HG02623 (cell line): ENCODE measurements around the gene CYTH2.

Experiments used
- ATAC-seq: cut with Tn5 transposase; IDR thresholded peaks from one replicate; pipeline ENCODE4 v1.9.1; 2021; ENCODE audit warnings: moderate library complexity; ENCODE audit not compliant: unreplicated experiment

CYTH2 gene

DNA sequence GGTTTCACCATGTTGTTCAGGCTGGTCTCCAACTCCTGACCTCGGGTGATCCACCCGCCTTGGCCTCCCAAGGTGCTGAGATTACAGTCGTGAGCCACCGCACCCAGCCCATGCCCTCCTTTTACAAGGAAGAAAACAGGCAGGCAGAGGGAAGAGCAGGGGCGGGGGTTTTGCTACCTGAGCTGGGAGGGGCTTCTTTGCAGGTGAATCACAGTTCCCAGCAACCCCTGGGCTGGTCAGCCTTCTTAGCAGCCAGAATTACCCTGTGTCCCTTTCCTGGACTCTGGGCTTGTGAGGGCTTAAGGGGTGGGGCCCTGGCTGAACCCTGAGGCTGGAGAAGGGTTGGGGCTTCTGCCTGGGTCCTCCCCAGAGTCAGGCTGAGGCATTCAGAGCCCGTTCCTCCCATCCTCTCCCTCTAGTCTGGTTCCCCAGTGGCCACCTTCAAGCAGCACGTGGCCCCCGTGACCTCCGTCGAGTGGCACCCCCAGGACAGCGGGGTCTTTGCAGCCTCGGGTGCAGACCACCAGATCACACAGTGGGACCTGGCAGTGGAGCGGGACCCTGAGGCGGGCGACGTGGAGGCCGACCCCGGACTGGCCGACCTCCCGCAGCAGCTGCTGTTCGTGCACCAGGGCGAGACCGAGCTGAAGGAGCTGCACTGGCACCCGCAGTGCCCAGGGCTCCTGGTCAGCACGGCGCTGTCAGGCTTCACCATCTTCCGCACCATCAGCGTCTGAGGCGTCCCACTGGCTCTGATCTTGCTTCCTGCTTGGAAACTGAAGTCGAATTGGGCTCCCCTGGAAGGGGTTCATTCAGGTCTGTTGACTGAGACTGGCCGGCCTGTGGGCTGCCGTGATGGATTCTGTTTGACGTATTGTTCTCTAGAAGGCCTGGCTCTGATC is 16.6 kb upstream of the CYTH2 start:
- no peak for ATAC-seq

DNA sequence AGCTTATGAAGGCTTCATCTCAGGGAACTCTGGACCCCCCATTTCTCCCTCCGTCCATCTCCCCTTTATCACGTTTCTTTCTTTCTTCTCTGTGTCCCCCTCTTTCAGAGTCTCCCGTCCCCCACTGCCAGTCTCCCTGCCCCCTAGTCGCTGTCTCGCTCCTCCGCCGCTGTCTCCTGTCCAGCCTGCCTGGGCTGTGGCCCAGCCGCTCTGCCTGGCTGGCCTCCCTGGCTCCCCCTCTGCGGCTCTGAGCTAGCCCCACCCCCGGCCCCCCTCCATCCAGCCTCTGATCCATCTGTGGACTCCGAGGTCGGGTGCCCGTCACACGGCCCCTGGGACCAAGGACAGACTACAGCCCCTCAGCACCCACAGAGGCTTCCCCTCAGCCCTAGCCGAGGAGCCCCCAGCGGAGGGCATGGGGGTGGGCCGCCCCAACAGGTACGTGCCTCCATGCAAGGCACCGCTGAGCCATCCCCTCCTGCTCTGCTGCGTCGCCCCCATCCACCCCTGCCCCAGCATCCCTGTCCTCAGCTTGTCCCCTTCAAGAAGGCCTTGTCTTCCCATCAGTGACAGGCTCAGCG is 14.9 kb upstream of the CYTH2 start:
- ATAC-seq = no peak

- no peak for ATAC-seq
Observed at GRCh38 chr19:48455171-48455907, 13.8 kb upstream of the CYTH2 start, which contains the start of gene KCNJ14. Gene KCNJ14, plus strand, starts transcription at chr19:48455574. Its CDS starts 6,151 bp downstream, at chr19:48461725.

GRCh38 chr19:48455908-48456562 is 13.1 kb upstream of the CYTH2 start:
- no peak for ATAC-seq

GRCh38 chr19:48456864-48457263 is 12.3 kb upstream of the CYTH2 start:
- ATAC-seq = no peak

DNA sequence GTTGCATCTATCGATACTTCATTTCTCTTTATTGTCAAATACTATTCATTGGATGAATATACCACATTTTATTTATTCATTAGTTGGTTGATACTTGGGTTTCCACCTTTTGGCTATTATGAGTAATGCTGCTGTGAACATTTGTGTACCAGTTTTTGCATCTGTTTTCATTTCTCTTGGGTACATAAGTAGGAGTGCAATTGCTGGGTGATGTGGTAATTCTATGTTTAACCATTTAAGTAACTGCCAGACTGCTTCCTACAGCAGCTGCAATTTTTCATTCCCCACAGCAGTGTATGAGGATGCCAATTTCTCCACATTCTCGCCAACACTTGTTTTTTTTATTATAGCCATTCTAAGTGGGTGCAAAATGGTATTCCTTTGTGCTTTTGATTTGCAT is 11.2 kb upstream of the CYTH2 start:
- no peak for ATAC-seq

DNA sequence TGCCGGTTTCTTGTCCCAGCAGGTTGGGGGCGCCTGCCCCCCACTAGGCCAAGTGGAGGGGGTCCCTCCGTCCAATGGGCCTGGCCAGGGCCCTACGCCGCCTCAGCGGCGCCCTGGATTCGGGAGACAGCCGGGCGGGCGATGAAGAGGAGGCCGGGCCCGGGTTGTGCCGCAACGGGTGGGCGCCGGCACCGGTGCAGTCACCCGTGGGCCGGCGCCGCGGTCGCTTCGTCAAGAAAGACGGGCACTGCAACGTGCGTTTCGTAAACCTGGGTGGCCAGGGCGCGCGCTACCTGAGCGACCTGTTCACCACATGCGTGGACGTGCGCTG is 7.6 kb upstream of the CYTH2 start:
- no peak for ATAC-seq

GRCh38 chr19:48461982-48462655 is 7.0 kb upstream of the CYTH2 start:
- no peak for ATAC-seq

- ATAC-seq = no peak
Observed at GRCh38 chr19:48465215-48465614, 4.0 kb upstream of the CYTH2 start.

DNA sequence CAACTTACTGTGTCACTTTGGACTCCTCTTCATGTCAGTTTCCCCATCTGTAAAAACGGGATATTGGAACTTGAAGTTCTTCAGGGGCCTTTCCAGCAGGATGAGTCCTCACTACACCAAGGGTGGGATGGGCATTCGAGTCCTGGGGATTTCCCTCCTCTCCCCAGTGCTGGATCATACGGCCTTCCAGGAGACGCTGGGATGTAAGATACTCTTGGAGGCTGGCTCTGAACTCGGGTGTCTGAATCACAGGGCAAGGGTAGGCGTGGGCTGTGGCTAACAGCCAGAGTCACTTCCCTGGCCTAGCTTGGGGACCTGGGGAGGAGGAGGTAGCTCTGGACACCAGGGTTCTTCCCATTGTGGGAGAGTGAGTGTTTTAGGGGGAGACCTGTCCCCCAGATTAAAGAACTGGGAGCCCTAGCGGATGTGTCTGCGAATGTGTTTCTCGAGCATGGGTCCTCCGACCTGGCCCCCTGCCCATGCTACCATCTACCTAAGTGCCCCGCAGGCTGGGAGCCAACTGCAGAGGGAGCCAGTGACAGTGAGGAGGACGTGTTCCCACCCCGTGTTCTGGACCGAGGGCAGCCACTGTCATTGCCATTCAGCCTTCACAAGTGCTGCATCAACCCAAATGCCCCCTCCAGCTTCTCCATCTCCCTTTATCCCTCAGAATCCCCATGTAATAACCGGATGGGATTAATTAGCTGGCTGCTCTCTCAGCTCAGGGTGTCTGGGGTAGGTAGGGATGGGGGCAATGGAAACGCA is 2.4 kb upstream of the CYTH2 start:
- no peak for ATAC-seq

DNA sequence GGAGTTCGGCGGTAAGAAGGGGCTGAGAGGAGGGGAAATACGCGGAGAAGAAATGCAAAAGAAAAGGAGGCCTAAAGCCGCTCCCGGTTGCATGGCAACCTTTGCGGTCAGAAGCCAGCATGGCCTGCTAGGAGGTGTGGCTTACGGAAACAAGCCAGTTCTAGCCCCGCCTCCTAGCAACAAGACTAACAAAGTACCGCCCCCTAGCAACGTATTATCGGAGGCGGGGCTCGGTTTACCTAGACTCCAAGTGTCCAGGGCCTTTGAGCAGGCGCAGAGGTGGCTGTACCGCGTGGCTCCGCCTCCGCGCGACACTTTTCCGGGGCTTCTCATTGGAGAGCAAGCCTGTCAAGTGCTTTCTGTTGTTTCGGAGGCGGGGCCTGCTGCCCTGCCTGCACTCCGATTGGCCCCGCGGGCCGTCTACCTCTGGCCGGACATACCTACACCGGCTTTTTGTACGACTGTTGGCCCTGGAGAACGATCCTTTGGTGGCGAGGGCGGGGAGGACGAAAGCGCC is 339 bp upstream of the CYTH2 start:
- peak; percentile 85 for ATAC-seq

GRCh38 chr19:48469934-48470680 is 938 bp downstream of the CYTH2 start:
- ATAC-seq = no peak

- ATAC-seq = no peak
Observed at GRCh38 chr19:48470856-48471255, 1.7 kb downstream of the CYTH2 start.

- no peak for ATAC-seq
Observed at GRCh38 chr19:48471836-48472235, 2.7 kb downstream of the CYTH2 start.

- no peak for ATAC-seq
Observed at GRCh38 chr19:48473161-48473966, 4.2 kb downstream of the CYTH2 start.

DNA sequence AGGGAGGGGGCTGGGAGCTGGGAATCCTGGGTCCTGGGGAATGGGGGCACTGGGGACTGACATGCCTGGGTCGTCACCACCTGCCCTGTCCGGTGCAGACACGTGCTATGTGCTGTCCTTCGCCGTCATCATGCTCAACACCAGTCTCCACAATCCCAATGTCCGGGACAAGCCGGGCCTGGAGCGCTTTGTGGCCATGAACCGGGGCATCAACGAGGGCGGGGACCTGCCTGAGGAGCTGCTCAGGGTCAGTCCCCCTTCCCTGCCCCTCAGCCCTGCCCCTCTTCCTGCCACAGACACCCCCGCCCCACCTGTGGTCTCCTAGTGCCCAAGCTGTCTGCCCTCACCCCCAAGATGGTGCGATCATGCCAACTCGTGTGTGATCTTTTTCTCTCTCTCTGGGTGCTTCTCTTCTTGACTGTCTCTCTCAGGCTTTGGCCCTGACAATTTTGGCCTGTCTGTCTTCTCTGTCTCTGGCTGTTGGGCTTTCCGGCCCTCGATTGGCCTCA is 5.0 kb downstream of the CYTH2 start:
- no peak for ATAC-seq

DNA sequence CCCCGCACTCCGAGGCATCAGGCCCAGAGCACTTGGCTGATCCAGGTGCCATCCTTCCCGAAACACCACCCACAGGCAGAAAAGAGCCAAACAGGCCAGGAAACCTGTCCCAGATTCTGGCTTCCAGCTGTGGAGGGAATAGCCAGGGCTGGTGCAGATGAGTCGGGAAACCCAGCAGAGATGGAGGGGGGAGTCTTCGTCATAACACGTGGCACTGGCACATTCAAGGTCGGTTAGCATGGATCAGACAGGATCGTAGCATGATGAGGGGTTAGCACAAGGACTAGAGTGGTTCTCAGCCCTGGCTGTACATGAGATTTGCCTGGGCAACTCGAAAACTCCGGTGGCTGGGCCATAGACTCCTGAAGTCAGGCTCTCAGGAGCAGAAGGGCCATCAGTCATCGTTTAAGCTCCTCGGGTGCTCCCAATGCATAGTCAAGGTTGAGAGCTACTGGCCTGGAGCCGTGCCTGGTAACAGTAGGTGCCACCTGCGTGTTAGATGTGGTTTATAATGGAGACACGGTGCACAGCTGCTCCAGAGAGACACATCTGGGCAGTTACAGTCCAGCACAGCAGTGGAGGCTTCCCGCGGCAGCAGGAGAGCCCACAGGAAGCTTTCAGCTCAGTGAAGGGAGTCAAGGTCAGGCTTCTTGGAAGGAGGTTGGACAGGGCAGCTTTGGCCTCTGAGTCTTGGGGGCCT is 6.3 kb downstream of the CYTH2 start:
- ATAC-seq = no peak
